Tibial nerve (tissue), 4 donors: Measurements from ENCODE around the gene YPEL2.

ENCODE experiments used
- EP300 ChIP-seq, 2 donors: sonication (generic); formaldehyde crosslinking; IDR thresholded peaks; one replicate each; pipeline ENCODE4 v1.6.1; 2017; ENCODE audit warnings: antibody characterized with exemption in 2 of 2, mild to moderate bottlenecking in 1 of 2
- POLR2A ChIP-seq, 2 donors: fragments of 450-650 bp; IDR thresholded peaks; one replicate each; pipeline ENCODE4 v1.6.1; 2017; ENCODE audit warnings: antibody characterized with exemption in 2 of 2, mild to moderate bottlenecking in 2 of 2, moderate library complexity in 2 of 2
- TF ChIP-seq, protein P1 (sequence below), 5 experiments: fragments of 200-600 bp in 3 of 5; fragments of 450-650 bp in 2 of 5; sonication (generic) in 3 of 5; IDR thresholded peaks; one replicate each; pipeline ENCODE4 v1.5.1; 2016 to 2019; ENCODE audit warnings: antibody characterized with exemption in 5 of 5, mild to moderate bottlenecking in 3 of 5, moderate library complexity in 2 of 5

DNA sequence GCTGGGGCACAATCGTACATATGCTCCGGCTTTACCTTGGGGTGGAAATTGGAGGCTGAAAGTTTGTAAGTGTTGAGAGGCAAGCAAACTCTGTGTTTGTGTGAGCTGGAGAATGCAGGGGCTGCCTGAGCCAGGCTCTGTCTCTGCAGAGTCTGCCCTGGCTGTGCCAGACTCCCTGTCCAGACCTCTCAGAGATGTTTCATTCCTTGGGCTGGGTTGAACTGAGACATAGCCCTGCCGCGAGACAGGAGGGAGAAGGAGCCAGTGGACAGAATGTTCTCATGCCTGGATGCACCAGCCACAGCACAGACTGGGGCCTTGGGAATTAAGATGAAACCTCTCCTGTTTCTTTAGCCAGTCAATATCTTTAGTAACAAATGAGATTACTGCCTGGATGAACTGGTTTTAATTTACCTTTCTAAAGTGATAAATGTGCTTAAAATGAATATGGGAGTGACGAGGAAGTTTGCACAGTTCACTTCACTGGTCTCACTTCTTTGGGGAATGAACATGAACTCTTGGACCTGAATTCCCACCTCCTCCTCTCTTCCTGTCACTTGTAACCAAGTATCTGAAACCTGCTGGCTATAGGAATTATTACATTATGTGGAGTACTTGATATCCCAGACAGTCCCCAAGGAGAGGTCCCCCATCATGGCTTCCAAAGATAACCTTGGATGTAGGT lies 40.1 kb downstream of the YPEL2 start:
- TF ChIP-seq, protein P1, sequence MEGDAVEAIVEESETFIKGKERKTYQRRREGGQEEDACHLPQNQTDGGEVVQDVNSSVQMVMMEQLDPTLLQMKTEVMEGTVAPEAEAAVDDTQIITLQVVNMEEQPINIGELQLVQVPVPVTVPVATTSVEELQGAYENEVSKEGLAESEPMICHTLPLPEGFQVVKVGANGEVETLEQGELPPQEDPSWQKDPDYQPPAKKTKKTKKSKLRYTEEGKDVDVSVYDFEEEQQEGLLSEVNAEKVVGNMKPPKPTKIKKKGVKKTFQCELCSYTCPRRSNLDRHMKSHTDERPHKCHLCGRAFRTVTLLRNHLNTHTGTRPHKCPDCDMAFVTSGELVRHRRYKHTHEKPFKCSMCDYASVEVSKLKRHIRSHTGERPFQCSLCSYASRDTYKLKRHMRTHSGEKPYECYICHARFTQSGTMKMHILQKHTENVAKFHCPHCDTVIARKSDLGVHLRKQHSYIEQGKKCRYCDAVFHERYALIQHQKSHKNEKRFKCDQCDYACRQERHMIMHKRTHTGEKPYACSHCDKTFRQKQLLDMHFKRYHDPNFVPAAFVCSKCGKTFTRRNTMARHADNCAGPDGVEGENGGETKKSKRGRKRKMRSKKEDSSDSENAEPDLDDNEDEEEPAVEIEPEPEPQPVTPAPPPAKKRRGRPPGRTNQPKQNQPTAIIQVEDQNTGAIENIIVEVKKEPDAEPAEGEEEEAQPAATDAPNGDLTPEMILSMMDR (IDR thresholded peaks at IDR 0.05): no peak
- TF ChIP-seq EP300 (IDR thresholded peaks at IDR 0.05) (peak; percentile 43 to 82), POLR2A (IDR thresholded peaks at IDR 0.05) (peak in 1 of 2 donors; percentile 42)
